ENCODE measurements around the gene TIPARP.

Gene TIPARP, protein sequence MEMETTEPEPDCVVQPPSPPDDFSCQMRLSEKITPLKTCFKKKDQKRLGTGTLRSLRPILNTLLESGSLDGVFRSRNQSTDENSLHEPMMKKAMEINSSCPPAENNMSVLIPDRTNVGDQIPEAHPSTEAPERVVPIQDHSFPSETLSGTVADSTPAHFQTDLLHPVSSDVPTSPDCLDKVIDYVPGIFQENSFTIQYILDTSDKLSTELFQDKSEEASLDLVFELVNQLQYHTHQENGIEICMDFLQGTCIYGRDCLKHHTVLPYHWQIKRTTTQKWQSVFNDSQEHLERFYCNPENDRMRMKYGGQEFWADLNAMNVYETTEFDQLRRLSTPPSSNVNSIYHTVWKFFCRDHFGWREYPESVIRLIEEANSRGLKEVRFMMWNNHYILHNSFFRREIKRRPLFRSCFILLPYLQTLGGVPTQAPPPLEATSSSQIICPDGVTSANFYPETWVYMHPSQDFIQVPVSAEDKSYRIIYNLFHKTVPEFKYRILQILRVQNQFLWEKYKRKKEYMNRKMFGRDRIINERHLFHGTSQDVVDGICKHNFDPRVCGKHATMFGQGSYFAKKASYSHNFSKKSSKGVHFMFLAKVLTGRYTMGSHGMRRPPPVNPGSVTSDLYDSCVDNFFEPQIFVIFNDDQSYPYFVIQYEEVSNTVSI

DNA sequence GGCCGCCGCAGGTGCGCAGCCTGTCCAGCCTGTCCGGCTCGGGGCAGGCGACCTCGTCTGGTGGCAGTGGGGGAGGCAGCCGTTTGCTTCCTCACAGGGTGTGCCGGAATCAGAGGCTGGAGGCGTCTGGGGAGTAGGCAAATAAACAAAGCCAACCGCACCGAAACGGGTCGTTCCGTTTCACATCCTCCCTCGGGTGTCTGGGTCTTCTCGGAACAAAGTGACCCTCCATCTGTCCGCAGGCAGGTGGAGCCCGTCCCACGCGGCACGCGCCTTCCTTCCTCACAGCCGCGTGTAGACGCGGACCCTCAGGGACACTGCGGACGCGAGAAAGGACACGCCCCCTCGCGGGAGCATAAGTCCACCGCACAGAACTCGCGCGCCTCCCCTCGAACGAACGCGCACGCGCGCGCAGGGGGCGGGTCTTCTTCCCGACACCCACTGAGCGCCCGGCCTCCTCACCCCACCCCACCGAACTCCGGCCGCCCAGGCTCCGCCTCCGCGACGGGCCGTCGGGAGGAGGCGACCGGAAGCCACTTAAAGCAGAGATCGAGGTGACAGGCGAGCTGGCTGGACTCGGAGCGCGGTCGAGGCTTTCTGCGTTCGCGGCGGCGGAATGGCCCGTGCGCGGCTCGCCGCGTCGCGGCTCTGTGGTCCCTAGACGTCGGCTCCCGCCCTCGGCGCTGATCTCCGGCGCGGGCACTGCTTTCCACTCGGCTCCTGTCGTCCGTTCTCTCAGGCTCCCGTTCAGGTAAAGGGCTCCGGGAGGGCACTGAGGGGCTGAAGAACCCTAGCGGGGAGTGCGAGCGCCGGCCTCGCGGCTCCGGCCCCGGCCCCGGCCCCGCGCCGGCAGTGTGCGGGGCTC, at the start of gene TIPARP:
Gene TIPARP (plus strand): TSS at position 545 of the 865 bp plus-strand sequence. CDS start 3,108 bp downstream, outside the sequence.
- peak; percentile 96 for DNase-seq (ENCODE audit: low read depth, low spot score)

DNA sequence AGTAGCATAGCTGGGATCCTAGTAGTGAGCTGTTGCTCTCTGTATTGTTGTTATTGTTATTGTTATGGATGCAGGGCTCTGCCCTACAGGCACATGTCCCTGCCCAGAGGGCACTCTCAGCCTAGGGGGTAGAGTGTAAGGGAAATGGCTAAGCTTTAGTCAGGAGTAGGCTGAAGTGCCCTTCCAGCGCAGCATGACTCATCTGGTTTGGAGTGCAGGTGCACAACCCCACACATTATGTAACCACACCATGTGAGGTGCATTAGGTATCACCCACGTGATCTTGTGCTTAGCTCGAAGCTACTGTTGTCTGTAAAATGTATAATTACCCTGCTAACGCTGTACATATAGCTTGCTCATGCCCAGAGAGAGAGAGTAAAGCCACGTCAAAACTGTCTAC, 48.3 kb upstream of the TIPARP start:
- no peak for DNase-seq (ENCODE audit: low read depth, low spot score)

DNA sequence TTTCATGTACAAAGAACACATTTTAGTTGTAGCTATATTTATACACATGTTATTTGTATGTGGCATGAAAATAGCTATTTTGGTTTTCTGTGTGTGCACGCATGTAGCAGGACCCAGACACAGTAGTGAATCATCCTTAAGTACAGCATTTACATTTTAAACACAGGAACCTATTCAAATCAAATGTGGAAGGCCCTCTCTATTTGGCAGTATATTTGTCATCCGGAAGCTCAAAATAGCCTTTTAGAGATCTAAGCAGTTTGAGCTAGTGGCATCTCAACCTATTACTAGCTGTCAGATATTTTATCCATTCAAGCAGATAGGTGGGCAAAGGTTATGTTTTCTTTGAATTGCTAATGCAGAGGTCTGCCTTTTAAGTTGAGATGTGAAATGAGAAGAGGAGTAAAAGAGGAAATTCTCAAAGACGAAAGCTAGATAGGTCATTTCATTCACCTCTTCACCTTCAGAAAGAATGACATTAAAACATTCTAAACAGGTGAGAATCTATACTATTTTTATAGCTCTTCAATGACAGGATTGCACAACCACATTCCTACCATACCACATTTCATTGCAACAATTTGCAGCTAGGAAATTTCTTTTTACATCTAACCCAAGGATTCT, 46.3 kb upstream of the TIPARP start:
- DNase-seq (ENCODE audit: low read depth, low spot score) = no peak

DNA sequence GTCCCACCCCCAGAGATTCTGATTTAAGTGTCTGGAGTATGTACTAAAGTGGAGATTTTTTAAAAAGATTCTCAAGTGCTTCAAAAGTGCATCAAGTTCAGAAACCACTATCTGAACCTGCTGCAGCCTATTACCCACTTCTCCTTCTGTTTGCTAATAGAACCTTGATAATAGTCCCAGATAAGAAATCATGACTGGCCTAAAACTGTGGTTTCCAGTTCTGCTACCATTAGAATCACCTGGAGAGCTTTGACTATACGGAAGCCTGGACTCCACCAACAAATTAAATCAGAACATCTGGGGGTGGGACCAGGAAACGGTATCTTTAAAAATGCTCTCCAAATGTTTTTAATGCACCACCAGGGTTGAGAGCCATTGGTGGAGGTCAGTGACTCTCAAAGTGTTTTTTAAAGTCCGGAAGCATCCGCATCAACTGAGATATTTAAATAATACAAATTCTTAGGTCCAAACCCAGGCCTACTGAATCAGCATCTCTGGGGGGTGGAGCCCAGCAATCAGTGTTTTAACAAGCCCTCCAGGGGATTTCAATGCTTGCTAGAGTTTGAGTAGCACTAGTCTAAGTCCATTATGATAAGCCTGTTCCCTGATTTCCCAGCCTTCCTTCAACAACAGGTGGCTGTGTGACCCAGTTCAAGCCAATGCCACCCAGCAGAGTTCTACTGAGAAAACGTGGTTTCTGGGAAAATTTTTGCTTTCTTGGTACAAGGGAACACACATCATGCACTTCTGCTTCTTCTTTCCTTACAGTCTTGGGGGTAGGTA, 45.4 kb upstream of the TIPARP start:
- no peak for DNase-seq (ENCODE audit: low read depth, low spot score)

DNA sequence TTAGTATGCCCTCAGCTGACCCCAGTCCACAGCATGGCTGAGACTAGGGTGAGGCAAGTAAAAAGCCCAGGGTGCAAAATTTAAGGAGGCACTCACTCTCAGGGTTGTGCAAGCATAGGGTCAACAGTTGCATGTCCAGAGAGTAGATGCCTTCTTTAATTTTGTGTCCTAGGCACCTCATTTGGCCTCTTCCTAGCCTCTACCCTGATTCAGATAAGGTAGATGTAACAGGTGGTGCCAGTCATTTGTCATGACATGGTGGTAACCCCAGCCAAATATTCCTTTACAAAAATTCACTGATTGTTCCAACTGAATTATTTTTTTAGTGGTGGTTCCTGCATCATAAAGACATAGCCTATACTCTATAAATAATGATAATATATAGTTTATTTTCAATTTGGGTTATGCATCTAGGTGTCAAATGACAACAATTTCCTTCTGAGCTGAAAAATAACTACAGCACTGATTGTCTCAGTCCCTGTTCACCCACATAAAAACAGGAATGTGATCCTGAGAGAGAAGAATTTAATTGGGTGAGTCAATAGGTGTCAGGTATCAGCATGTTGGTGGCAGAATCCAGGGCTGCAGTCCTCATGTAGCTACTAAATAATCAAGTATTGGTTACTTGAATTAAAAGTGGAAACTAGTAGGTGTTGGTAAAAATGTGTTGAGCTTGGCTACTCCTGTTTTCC, 44.2 kb upstream of the TIPARP start:
- no peak for DNase-seq (ENCODE audit: low read depth, low spot score)

DNA sequence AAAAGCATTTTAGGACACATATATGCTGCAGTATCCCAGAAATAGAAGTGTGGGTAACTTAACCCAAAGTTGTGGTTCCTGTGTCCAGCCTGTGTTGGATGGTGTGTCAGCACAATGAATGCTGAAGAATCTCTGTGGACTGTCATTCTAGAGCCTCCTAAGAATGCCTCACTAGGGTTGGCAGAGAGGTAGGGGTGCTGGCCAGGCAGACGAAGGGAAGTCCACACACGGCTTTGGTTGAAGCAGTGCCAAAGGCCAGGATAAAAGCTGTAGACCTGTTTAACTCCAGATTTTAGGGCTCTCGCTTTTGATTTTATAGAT, 43.7 kb upstream of the TIPARP start:
- DNase-seq (ENCODE audit: low read depth, low spot score) = no peak

DNA sequence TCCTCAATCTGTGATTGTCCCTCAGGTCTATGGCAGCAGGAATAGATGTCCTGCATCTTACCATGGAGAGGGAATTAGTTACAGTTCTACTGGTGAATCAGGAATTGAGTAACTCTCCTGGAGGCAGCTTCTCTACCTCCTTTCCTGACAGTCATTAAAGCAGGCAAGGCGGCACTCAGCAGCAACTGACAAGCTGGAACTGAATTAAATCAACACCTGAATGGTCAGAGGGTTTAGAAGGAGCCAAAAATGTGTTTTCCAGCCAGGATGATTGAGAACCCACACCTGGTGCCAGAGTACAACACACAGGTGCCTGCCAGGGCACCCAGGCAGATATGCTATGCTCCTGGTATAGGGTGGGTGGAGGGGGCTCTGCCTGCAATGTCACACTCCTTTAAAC, 43.1 kb upstream of the TIPARP start:
- no peak for DNase-seq (ENCODE audit: low read depth, low spot score)

DNA sequence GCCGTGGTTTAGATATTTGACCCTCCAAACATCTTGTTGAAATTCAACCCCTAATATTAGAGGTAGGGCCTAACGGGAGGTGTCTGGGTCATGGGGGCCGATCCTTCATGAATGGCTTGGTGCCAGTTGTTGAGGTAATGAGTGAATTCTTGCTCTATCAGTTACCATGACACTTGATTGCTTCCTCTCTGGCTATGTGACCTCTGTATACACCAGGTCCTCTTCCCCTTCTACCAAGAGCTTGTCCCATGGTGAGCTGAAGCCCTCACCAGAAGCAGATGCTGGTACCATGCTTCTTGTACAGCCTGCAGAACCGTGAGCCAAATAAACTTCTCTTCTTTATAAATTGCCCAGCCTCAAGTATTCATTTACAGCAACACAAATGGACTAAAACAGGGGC, 41.8 kb upstream of the TIPARP start:
- DNase-seq (ENCODE audit: low read depth, low spot score) = no peak

DNA sequence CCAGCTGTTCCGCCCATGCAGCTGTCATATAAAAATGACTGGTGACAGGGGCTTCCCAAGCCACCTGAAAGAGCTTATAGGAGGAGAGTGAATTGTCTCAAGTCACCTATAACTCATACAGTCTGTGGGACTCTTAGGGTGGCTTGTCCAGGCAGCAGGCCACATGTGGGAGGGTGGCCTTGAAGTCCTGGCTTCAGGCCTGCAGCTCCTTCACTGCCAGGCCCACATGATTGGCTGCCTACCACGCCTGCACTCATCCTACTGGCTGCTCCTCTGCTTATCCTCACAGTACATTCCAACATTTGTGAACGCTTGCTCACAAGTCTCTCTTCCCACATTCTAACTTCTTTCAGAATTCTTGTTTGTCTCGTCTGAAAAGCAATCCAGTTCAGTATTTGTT, 41.1 kb upstream of the TIPARP start:
- DNase-seq (ENCODE audit: low read depth, low spot score) = no peak

DNA sequence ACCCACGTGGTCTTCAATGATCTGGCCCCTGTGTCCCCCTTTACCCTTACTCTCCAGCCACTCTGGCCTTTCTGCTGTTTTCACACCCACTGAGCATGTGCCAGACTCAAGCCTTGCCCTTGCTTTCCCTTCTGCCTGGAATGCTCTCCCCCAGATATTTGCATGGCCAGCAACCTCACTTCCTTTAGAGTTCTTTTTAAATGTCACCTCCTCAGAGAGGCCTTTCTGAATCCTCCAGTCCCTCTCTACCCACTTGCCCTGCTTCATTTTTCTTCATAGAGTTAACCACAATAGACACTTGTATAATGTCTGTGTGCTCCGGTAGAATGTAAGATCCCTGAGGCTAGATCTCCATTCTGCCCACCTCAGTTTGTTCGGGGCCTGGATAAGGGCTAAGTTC, 39.4 kb upstream of the TIPARP start:
- DNase-seq (ENCODE audit: low read depth, low spot score) = no peak

DNA sequence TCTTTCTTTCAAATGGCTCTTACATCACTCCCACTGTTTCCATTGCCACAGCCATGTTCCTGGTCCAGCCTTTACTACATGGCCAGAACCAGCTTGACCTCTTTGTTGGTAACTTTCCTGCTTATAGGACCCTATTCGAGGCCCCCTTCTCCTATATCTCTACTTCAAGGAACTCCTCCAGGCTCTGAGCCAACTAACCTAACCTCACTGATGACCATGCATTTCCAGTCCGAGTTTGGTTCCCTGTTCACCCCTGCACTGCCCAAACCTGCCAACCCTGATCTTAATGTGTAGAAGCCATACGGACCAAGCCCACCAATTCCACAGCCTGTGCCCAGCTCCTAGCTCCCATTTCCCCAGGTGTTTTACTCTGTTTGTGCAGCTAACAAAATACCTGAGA, 38.4 kb upstream of the TIPARP start:
- DNase-seq (ENCODE audit: low read depth, low spot score) = no peak

DNA sequence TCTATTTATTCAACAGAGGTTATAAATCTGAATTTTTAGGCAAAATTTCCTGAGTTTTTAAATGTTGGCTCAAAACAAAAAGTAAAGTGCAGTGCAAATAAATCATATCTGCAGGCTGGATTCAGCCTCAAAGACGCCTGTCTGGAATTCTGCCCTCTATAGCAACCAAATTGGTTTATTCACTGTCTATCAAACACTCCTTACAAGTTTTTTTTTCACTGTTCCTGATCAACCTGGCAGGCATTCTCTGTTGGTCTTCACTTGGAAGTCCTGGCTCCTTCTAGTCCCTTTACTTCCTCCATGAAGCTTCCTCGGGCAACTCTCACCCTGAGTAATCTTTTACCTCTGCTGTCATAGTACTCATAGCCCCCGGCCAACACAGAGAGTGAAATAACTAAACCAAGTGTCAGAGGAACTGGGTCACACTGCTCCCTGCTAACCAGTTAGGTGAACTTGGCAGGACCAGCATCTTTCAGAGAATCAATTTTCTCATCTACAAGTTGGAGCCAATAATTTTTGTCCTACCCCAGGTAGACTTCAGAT, 36.8 kb upstream of the TIPARP start:
- DNase-seq (ENCODE audit: low read depth, low spot score) = no peak

DNA sequence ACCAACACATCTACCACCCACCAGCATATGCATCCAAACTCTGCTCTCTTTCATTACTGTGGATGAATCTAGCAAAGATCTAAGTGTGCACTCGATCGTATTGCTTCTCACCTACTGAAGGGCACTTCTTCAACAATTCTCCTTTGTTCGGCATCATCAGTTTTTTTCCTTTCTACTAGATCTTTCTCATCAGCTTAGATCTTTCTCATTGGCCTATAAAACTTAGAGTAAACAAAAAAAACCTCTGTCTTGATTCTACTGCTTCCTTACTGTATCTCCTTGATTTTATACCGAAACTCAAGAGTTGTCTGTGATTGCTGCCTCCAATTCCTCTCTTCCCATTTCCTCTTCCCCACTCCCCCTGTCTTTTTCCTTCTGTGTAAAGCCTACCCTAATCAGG, 36.1 kb upstream of the TIPARP start:
- DNase-seq (ENCODE audit: low read depth, low spot score) = no peak

DNA sequence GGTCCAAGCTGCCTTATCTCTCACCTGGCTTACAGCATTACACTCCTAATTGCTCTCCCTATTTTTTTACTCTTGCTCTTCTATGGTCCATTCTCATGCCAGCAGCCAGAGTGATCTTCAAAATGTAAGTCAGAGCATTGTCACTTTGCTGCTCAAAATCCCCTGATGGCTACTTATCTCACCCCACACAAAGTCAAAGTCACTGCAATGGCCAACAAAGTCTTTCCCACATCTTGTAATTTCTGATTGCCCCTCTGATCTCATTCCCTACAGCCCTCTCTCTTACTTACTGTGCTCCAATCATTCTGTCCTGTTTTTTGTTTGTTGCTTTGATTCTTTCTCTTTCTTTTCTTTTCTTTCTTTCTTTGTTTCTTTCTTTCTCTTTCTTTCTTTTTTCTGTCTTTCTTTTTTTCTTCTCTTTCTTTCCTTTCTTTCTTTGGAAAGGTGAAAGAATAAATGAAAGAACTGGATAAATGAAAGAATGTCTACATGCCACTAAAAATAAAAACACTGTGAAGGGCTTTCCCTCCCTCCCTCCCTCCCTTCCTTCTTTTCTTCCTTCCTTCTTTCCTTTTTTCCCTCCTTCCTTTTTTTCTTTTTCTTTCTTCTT, 34.9 kb upstream of the TIPARP start:
- no peak for DNase-seq (ENCODE audit: low read depth, low spot score)

DNA sequence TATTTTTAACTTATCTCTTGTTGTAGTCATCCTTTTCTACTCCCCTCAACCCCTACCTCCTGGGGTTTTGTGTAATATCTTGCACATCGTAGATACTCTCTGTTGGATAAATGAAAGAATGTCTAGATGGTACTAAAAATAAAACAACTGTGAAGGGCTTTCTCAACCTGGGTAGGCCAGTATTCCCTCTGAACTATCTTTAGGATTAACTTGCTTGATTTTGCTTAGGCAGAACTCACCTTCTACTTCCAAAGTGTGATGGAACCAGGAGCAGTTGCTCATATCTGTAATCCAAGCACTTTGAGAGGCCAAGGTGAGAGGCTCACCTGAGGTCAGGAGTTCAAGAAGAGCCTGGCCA, 32.8 kb upstream of the TIPARP start:
- no peak for DNase-seq (ENCODE audit: low read depth, low spot score)

DNA sequence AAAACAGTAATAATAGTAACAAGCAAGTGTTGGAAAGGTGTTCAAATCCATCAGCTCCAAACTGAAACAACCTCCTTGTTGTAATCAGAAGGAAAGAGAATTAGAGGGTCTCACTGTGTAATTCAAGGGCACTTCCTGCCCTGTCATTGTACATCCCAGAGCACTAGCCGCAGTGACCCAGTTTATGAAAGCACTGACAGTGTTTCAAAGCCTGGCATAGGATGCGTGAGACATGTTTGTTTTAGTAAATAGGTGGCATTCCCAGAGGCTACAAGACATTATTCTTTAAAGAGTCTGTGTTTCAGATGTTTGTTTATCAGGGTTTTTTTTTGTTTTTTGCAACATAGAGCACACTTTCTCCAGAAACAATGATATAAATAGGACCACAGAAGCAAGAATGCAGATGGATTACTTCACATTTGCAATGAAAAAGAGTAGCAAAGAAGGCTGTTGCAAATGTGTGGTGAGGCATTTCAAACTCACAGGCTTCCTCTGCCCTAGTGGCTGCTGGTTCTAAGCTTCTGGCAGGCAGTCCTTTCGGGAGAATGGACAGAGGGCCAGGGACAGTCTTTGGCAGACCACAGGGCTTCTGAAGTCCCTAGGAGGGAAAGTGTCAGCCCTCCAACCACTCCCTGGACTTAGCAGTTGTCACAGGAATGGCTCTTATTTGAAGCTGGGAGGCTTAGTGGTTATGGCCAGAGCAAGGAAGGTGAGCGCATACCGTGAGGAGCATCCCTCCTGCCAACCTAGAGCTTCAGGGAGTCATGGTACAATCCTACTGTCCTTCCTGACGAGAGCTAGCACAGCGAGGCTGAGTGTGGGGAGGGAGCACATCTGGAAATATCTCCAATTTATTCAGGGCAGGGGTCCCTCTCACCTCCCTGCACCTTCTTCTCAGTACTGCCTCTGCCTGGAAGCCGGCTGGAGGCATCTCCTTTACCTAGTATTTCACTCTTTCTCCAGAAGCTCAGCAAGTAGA, 31.4 kb upstream of the TIPARP start:
- DNase-seq (ENCODE audit: low read depth, low spot score) = no peak

DNA sequence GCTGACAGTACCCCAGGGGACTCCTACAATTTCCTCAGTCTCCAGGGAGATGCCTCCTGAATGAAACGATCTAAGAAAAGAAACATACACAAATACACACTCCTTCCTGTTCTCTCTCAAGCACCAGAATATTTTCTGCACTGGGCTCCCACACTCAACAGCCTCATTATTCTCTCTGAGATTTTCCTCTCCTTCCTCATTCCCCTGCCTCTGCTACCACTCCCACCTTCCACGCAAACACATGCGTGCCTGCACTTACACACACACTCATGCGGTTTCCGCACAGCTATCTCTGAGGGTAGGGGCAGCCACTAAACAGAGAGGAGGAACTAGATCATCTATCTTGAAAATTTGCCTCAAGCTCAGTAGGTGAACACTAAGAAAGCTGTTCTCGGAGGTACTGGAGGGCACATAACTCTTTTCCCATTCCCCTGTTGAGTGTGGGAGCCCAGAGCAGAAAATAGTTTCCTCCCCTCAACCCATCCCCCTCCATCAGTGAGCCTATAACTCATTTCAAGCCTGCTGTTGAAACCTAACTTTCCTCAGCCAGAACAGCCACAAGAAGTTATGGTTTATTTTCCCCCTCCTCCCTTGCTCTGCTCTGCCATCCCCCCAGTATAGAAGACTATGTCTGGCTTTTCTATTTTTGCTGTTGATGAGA, 30.5 kb upstream of the TIPARP start:
- DNase-seq (ENCODE audit: low read depth, low spot score) = no peak

DNA sequence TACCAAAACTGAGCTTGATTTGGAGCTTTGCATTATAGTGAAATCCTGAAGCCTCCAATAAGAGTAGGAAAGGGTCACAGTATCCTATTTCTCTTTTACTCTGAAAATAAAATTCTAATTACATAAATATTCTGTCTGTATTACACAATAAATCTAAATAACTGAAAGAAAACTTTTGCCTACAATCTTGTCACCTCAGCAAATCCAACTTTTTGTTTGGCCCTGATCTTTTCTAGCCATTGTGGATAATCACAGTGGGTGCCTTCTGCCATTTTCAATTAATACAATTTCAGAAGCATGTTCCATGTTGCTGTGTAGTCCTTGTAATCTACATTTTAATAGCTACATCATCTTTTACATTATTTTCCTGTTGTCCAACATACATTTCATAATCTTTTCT, 29.4 kb upstream of the TIPARP start:
- no peak for DNase-seq (ENCODE audit: low read depth, low spot score)
